Keratinocyte (primary cell): Measurements from ENCODE around the gene ZBTB32. TPM values are rescaled to one million over a fixed set of nuclear protein-coding genes. Genes with fewer than 3 reads are reported as not detected.

Experiments used
- DNase-seq: peaks from one replicate; pipeline ENCODE4 v3.0.0-alpha.2; 2011; ENCODE audit warnings: low read depth, missing footprints, low spot score
- FAIRE-seq: peaks from 2 replicates; lab custom pipeline; 2011; peaks lifted over from hg19 to GRCh38; lab: Jason Lieb, UNC
- H2AFZ ChIP-seq: 2 replicates; pipeline ENCODE4 v1.6.0; 2012; ENCODE audit warnings: low read length, control low read depth, inconsistent platforms; ENCODE audit not compliant: control insufficient read depth
- H3K27ac ChIP-seq: 2 replicates; pipeline ENCODE4 v1.5.1; 2011; ENCODE audit warnings: low read length; ENCODE audit not compliant: control insufficient read depth, insufficient read depth
- H3K27me3 ChIP-seq: 3 replicates; pipeline ENCODE4 v1.6.0; 2011; ENCODE audit warnings: low read length; ENCODE audit not compliant: control insufficient read depth, insufficient read depth; ENCODE audit errors: extremely low read depth
- H3K36me3 ChIP-seq, 2 experiments: 2 replicates in 1 of 2; 3 replicates in 1 of 2; pipeline ENCODE4 v1.5.1; 2011; ENCODE audit warnings: low read length in 2 of 2, mild to moderate bottlenecking in 1 of 2; ENCODE audit not compliant: control insufficient read depth in 2 of 2, insufficient read depth in 2 of 2; ENCODE audit errors: extremely low read depth in 1 of 2
- H3K4me1 ChIP-seq: 3 replicates; pipeline ENCODE4 v1.5.1; 2011; ENCODE audit warnings: low read length; ENCODE audit not compliant: control insufficient read depth, insufficient read depth; ENCODE audit errors: extremely low read depth
- H3K4me2 ChIP-seq: 3 replicates; pipeline ENCODE4 v1.6.0; 2011; ENCODE audit warnings: low read depth, low read length; ENCODE audit not compliant: control insufficient read depth, insufficient read depth; ENCODE audit errors: extremely low read depth
- H3K4me3 ChIP-seq, 3 experiments: fragments of 200-600 bp in 1 of 3; sonication (generic) in 1 of 3; 2 replicates in 2 of 3; 3 replicates in 1 of 3; pipeline ENCODE4 v1.5.1; 2011 to 2016; ENCODE audit warnings: low read length in 3 of 3, mild to moderate bottlenecking in 3 of 3, control low read depth in 2 of 3, inconsistent platforms in 1 of 3, low read depth in 1 of 3, mixed read lengths in 1 of 3, mixed run types in 1 of 3, moderate library complexity in 1 of 3; ENCODE audit not compliant: control insufficient read depth in 2 of 3, insufficient read depth in 2 of 3; ENCODE audit errors: extremely low read depth in 1 of 3
- H3K79me2 ChIP-seq: 2 replicates; pipeline ENCODE4 v1.6.0; 2012; ENCODE audit warnings: low read length; ENCODE audit not compliant: control insufficient read depth, insufficient read depth
- H3K9ac ChIP-seq: 3 replicates; pipeline ENCODE4 v1.6.0; 2011; ENCODE audit warnings: low read length; ENCODE audit not compliant: control insufficient read depth, insufficient read depth; ENCODE audit errors: extremely low read depth
- H3K9me1 ChIP-seq: 3 replicates; pipeline ENCODE4 v1.6.0; 2011; ENCODE audit warnings: low read length; ENCODE audit not compliant: control insufficient read depth, insufficient read depth; ENCODE audit errors: extremely low read depth
- H3K9me3 ChIP-seq: 2 replicates; pipeline ENCODE4 v1.5.1; 2012; ENCODE audit warnings: low read depth, low read length; ENCODE audit not compliant: control insufficient read depth
- H4K20me1 ChIP-seq: 3 replicates; pipeline ENCODE4 v1.6.0; 2011; ENCODE audit warnings: low read length; ENCODE audit not compliant: control insufficient read depth, insufficient read depth; ENCODE audit errors: extremely low read depth
- EZH2 ChIP-seq: IDR thresholded peaks from one replicate; pipeline ENCODE4 v1.6.1; 2012; ENCODE audit warnings: inconsistent platforms, mild to moderate bottlenecking, low read length, moderate library complexity
- dilution Hi-C: fragments of 300-500 bp; cut with MboI; formaldehyde crosslinking; loops from one replicate; pipeline ENCODE4 v1.7.0; 2020; ENCODE audit warnings: low sequenced_read_pairs; ENCODE audit not compliant: extremely low pct_ligation_motif_present
- polyA plus RNA-seq, 5 experiments: library from polyadenylated mRNA; depleted of rRNA in 3 of 5; stranded (reverse) in 3 of 5; stranded (forward) in 1 of 5; unstranded in 1 of 5; fragments of >200 nt; gene quantifications; 1 replicate in 1 of 5; 2 replicates in 3 of 5; 3 replicates in 1 of 5; pipeline versions ENCODE4 v1.2.1 to v1.2.3, GENCODE V29; 2011 to 2012; ENCODE audit warnings: missing spikeins in 2 of 5, low read depth in 1 of 5, low replicate concordance in 1 of 5
- TF ChIP-seq, protein P1 (sequence below), 3 experiments: IDR thresholded peaks in 1 of 3; conservative IDR thresholded peaks in 1 of 3; optimal IDR thresholded peaks in 1 of 3; 2 replicates in 2 of 3; 3 replicates in 1 of 3; pipeline versions ENCODE3 to v1.5.1; 2011; ENCODE audit warnings: low read length in 3 of 3, mild to moderate bottlenecking in 3 of 3, moderate library complexity in 2 of 3, control low read depth in 1 of 3, inconsistent platforms in 1 of 3; ENCODE audit not compliant: insufficient read depth in 2 of 3; ENCODE audit errors: extremely low read depth in 1 of 3

The ZBTB32 gene
- polyA plus RNA-seq, 1 donor (not counting 4 experiments of a cell fraction or from before 2014, with no cell fraction given) = not detected

DNA sequence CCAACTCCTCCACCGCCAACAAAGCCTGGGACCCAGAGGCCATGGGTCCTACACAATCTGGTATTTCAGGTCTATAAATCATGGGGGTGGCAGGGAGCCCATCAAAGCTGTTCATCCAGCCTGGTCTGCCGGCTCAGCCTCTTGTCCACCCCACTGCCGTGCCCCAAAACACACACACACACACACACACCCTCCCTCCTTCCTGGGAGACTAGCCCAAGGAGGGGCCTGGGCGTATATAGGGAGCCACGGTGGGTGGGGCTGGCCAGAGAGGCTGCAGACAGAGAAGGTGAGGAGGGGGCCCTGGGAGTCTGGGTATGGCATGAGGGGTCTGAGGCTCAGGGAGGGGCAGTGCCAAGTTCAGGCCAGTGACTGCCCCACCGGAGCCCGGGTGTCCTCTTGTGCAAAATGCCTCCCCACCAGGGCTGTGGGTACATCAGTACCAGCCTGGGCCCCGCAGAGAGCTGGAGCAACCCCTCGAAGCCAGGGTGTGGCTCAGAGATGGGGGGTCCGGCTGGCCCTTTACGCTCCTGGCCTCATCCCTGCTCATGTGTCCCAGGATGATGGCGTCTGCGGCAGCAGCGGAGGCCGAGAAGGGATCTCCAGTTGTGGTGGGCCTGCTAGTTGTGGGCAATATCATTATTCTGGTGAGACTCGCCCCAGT lies 38.0 kb upstream of the ZBTB32 start, which contains the start of gene UPK1A:
Gene UPK1A, plus strand, starts transcription at position 267 of the 663 bp plus-strand sequence. Its CDS starts 296 bp downstream, at position 563.
- TF ChIP-seq, protein P1, sequence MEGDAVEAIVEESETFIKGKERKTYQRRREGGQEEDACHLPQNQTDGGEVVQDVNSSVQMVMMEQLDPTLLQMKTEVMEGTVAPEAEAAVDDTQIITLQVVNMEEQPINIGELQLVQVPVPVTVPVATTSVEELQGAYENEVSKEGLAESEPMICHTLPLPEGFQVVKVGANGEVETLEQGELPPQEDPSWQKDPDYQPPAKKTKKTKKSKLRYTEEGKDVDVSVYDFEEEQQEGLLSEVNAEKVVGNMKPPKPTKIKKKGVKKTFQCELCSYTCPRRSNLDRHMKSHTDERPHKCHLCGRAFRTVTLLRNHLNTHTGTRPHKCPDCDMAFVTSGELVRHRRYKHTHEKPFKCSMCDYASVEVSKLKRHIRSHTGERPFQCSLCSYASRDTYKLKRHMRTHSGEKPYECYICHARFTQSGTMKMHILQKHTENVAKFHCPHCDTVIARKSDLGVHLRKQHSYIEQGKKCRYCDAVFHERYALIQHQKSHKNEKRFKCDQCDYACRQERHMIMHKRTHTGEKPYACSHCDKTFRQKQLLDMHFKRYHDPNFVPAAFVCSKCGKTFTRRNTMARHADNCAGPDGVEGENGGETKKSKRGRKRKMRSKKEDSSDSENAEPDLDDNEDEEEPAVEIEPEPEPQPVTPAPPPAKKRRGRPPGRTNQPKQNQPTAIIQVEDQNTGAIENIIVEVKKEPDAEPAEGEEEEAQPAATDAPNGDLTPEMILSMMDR (optimal IDR thresholded peaks at IDR 0.05 in 1 of 3, IDR thresholded peaks at IDR 0.05 in 1 of 3, conservative IDR thresholded peaks at IDR 0.05 in 1 of 3; ENCODE audit: extremely low read depth in 1 of 3, insufficient read depth in 2 of 3, low read length in 3 of 3) = no peak
- no peak for TF ChIP-seq EZH2
- FAIRE-seq = no peak
- no peaks in the 10 kb centered on the region for H3K9me1 ChIP-seq
- H3K4me2 ChIP-seq = no peak within 1 kb of the TSS
- no peaks in the 10 kb centered on the region for H3K9me3 ChIP-seq
- H3K4me3 ChIP-seq = no peak within 1 kb of the TSS
- H2AFZ ChIP-seq = no peak within 1 kb of the TSS
- no peak within 1 kb of the TSS for H3K27ac ChIP-seq
- no peaks in the 10 kb centered on the region for H3K79me2 ChIP-seq
- H3K27me3 ChIP-seq = peaks cover 6% of the 10 kb centered on the region
- H3K4me1 ChIP-seq = no peaks in the 10 kb centered on the region
- DNase-seq = no peak
- H3K36me3 ChIP-seq = peaks cover 1 to 5% of the 10 kb centered on the region in 2 experiments
- dilution Hi-C loops = no loop called here
- H4K20me1 ChIP-seq = no peaks in the 10 kb centered on the region
- no peak within 1 kb of the TSS for H3K9ac ChIP-seq

DNA sequence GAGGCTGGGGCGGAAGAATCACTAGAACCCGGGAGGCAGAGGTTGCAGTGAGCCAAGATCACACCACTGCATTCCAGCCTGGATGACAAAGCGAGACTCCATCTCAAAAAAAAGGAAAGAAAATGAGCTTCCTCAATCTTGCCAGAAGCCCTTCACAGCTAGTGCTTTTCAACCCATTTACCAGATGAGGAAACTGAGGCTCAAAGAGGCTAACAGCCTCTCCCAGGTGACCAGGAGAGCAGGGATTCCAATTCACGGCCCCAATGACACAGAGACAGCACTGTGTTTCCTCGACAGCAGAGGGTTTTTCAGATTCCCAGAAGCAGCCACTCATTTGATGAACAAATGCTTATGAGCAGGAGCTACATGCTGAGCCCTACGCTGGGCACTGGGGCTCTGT lies 34.8 kb upstream of the ZBTB32 start:
- Histone ChIP-seq H4K20me1 (no peaks in the 10 kb centered on the region), H3K9me3 (no peaks in the 10 kb centered on the region), H2AFZ (no peak overlapping the region), H3K4me2 (no peak overlapping the region), H3K27ac (no peak overlapping the region), H3K9me1 (no peaks in the 10 kb centered on the region), H3K4me3 (no peak overlapping the region), H3K9ac (no peak overlapping the region), H3K27me3 (peaks cover 10% of the 10 kb centered on the region), H3K36me3 (no peaks in the 10 kb centered on the region), H3K79me2 (no peaks in the 10 kb centered on the region), H3K4me1 (peaks cover 7% of the 10 kb centered on the region)
- FAIRE-seq = no peak
- TF ChIP-seq, protein P1 (optimal IDR thresholded peaks at IDR 0.05 in 1 of 3, IDR thresholded peaks at IDR 0.05 in 1 of 3, conservative IDR thresholded peaks at IDR 0.05 in 1 of 3; ENCODE audit: extremely low read depth in 1 of 3, insufficient read depth in 2 of 3, low read length in 3 of 3) = no peak
- TF ChIP-seq EZH2 = no peak
- dilution Hi-C loops = no loop called here
- no peak for DNase-seq
